ENCODE data around the gene OR2AJ1. TPM values are rescaled to one million over a fixed set of nuclear protein-coding genes. Genes with fewer than 3 reads are reported as not detected.

Gene OR2AJ1, protein sequence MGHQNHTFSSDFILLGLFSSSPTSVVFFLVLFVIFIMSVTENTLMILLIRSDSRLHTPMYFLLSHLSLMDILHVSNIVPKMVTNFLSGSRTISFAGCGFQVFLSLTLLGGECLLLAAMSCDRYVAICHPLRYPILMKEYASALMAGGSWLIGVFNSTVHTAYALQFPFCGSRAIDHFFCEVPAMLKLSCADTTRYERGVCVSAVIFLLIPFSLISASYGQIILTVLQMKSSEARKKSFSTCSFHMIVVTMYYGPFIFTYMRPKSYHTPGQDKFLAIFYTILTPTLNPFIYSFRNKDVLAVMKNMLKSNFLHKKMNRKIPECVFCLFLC
- not detected for total RNA-seq

DNA sequence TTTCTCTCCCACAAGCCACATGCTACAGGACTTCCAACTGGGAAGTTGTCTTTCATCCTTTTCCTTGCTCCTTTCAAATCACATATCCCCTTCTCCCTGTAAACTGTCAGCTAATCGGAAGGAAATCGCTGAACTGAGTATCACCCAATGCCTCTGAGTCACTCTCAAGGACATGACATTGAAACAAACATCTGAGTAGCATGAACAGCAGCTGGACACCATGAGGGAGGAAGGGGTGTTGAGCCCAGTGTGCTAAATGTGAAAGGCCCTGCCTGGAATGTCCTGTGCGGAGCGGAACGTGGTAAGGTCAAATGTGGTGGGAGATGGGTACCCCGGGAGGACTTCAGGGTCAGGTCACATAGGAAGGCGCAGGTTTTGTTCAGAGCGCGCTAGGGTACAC is at the start of gene OR2AJ1:
Gene OR2AJ1 (plus strand): TSS at position 22 of the 400 bp plus-strand sequence. CDS start 8,880 bp downstream, outside the sequence.

DNA sequence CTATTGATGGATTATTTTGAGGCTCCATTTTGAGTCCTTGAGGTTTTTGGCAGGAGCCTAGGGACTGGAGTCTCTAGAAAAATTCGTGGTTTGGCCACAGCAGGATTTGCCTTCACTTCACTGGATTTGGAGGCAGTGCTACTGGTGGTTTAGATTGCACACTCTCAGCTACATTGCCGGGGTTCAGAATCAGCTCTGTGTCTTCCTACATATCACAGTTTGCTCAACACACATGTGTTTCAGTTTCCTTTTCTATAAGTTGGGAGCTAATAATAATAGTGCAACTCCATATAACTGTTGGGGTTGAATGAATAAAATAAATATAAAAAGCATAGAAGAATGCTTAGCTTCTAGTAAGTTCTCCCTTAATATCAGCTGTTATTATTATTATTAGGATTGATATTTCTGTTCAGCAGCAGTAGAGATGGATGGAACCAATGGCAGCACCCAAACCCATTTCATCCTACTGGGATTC is 29.5 kb upstream of the OR2AJ1 start, which contains the start of gene OR2W3:
Gene OR2W3 (plus strand): TSS at position 425 of the 475 bp plus-strand sequence. CDS start 0 bp downstream, at position 425.

DNA sequence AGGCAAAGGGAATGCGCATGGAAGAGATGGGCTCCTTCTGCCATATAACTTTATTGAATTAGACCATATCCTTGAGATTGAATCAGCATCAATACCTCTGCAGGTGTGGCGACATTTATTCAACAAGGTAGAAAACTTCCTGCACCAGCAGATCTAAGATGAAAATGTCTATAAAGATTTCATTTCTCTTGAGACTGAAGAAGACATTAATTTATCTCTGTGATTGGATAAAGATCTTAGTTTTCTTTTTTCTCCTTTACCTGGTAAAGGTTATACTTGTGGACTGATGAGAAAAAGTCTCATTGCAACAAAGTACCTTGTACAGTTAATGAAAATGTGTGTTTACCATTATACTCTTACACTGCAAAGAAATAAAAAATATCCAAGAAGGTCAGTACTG is 4.7 kb upstream of the OR2AJ1 start, which contains the start of gene OR2T8:
Gene OR2T8 (plus strand): TSS at position 301 of the 400 bp plus-strand sequence. CDS start 766 bp downstream, outside the sequence.

DNA sequence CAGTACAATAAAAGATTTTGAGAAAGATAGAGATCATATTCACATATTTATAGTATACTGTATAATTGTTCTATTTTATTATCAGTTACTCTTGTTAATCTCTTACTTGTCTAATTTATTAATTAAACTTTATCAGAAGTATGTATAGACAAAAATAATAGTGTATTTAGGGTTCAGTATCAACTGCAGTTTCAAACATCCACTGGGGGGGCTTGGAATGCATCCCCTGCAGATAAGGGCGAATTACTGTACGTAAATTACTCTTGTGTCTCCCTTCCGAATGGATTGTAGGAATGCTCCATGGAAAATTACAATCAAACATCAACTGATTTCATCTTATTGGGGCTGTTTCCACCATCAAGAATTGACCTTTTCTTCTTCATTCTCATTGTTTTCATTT is 23.9 kb downstream of the OR2AJ1 start, which contains the start of gene OR2L8:
Gene OR2L8 (plus strand): TSS at position 301 of the 400 bp plus-strand sequence. CDS start 0 bp downstream, at position 301.

DNA sequence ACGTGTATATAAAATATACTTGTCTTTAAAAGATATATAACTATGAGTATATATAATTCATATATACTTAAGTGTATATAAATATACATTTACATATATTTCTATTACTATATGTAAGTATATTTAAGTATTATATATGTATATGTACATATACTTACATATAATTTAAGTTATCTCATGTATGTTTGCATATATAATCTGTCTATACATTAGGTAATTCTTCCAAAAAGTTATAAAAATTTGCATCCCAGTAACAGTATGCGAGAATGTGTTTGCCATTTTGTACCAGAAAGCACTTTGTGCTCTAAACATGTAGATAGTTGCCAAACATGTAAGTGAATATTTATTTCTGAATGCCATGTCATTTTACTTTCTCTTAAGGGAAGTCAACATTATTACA is 40.2 kb downstream of the OR2AJ1 start, which contains the start of gene OR2AK2:
Gene OR2AK2 (plus strand): TSS at position 301 of the 400 bp plus-strand sequence. CDS start 144 bp downstream, outside the sequence.

Other genes with a start within 250 kb of the OR2AJ1 start
- gene OR13G1, start 245.2 kb upstream of the OR2AJ1 start, total RNA-seq, result not detected
- not detected for gene OR6F1, start 208.2 kb upstream of the OR2AJ1 start, total RNA-seq
- gene OR14K1, start 186.3 kb upstream of the OR2AJ1 start, total RNA-seq, result not detected
- not detected for gene OR14A2, start 176.7 kb upstream of the OR2AJ1 start, total RNA-seq
- not detected for gene OR1C1, start 164.3 kb upstream of the OR2AJ1 start, total RNA-seq
- gene OR14A16, start 100.8 kb upstream of the OR2AJ1 start, total RNA-seq, result not detected
- not detected for gene OR11L1, start 83.0 kb upstream of the OR2AJ1 start, total RNA-seq
- under 1 TPM; 0.30 to 0.53 TPM for gene TRIM58, start 67.7 kb upstream of the OR2AJ1 start, total RNA-seq
- not detected for gene OR2W3, start 29.3 kb upstream of the OR2AJ1 start, total RNA-seq
- gene OR2T8, start 4.6 kb upstream of the OR2AJ1 start, total RNA-seq, result not detected
- gene OR2L8, start 24.0 kb downstream of the OR2AJ1 start, total RNA-seq, result under 1 TPM in 1 of 2 experiments, not detected in 1; 0.30 TPM
- gene OR2AK2, start 40.3 kb downstream of the OR2AJ1 start, total RNA-seq, result not detected
- gene OR2L5, start 88.8 kb downstream of the OR2AJ1 start, total RNA-seq, result not detected
- under 1 TPM; 0.05 to 0.08 TPM for gene OR2L2, start 105.2 kb downstream of the OR2AJ1 start, total RNA-seq
- gene OR2L3, start 121.9 kb downstream of the OR2AJ1 start, total RNA-seq, result not detected
- not detected for gene OR2L13, start 170.3 kb downstream of the OR2AJ1 start, total RNA-seq
- not detected for gene OR2M5, start 220.3 kb downstream of the OR2AJ1 start, total RNA-seq
- not detected for gene OR2M2, start 249.9 kb downstream of the OR2AJ1 start, total RNA-seq